Liver (tissue), 9 donors: ENCODE measurements around the gene MED12L. TPM values are rescaled to one million over a fixed set of nuclear protein-coding genes. Genes with fewer than 3 reads are reported as not detected.

Source experiments
- DNase-seq: peaks from one replicate; pipeline ENCODE4 v3.0.0-alpha.2; 2017; ENCODE audit warnings: low spot score
- H3K27ac ChIP-seq, 2 donors: one replicate each; pipeline ENCODE4 v1.7.0; 2013; ENCODE audit warnings: inconsistent platforms in 2 of 2, low read length in 2 of 2, control low read depth in 1 of 2, low read depth in 1 of 2, mild to moderate bottlenecking in 1 of 2
- H3K27me3 ChIP-seq, 4 donors: one replicate each; pipeline versions ENCODE4 v1.6.1 to v1.7.0; 2013; ENCODE audit warnings: low read length in 3 of 4, inconsistent platforms in 1 of 4, mild to moderate bottlenecking in 1 of 4, moderate library complexity in 1 of 4; ENCODE audit not compliant: control insufficient read depth in 4 of 4, insufficient read depth in 4 of 4
- H3K36me3 ChIP-seq, 4 donors: one replicate each; pipeline versions ENCODE4 v1.6.1 to v1.7.0; 2013; ENCODE audit warnings: low read length in 3 of 4, mild to moderate bottlenecking in 3 of 4, low read depth in 1 of 4, moderate library complexity in 1 of 4; ENCODE audit not compliant: control insufficient read depth in 4 of 4, insufficient read depth in 3 of 4
- H3K4me1 ChIP-seq, 4 donors: one replicate each; pipeline versions ENCODE4 v1.6.1 to v1.7.0; 2013; ENCODE audit warnings: low read length in 3 of 4, mild to moderate bottlenecking in 3 of 4, moderate library complexity in 1 of 4; ENCODE audit not compliant: control insufficient read depth in 4 of 4, insufficient read depth in 4 of 4
- H3K4me3 ChIP-seq, 3 donors: one replicate each; pipeline versions ENCODE4 v1.6.1 to v1.7.0; 2013; ENCODE audit warnings: low read length in 3 of 3, control low read depth in 1 of 3, low read depth in 1 of 3, mild to moderate bottlenecking in 1 of 3
- H3K9ac ChIP-seq, 2 donors: one replicate each; pipeline ENCODE4 v1.7.0; 2013; ENCODE audit warnings: low read length in 2 of 2, mild to moderate bottlenecking in 2 of 2, moderate library complexity in 2 of 2, control low read depth in 1 of 2, low read depth in 1 of 2
- H3K9me3 ChIP-seq, 4 donors: one replicate each; pipeline versions ENCODE4 v1.6.1 to v1.7.0; 2013; ENCODE audit warnings: low read length in 3 of 4; ENCODE audit not compliant: control insufficient read depth in 4 of 4
- ATF3 ChIP-seq: IDR thresholded peaks from 2 replicates; pipeline ENCODE4 v1.6.1; 2016; ENCODE audit warnings: antibody characterized with exemption
- CTCF ChIP-seq: fragments of 150-350 bp; IDR thresholded peaks from 2 replicates; pipeline ENCODE4 v1.5.1; 2017; ENCODE audit warnings: improper control_type of control experiment, low read depth, low read length; ENCODE audit not compliant: missing input control
- EGR1 ChIP-seq, 2 donors: IDR thresholded peaks; 2 replicates each; pipeline ENCODE4 v1.6.1; 2016 to 2018; ENCODE audit warnings: antibody characterized with exemption in 2 of 2, low read depth in 2 of 2
- FOXA2 ChIP-seq: IDR thresholded peaks from 2 replicates; pipeline ENCODE4 v1.6.1; 2016; ENCODE audit warnings: antibody characterized with exemption
- HNF4G ChIP-seq: IDR thresholded peaks from 2 replicates; pipeline ENCODE4 v1.6.1; 2016; ENCODE audit warnings: antibody characterized with exemption
- JUND ChIP-seq, 2 donors: IDR thresholded peaks; 2 replicates each; pipeline ENCODE4 v1.6.1; 2016; ENCODE audit warnings: antibody characterized with exemption in 2 of 2
- MAX ChIP-seq: IDR thresholded peaks from 2 replicates; pipeline ENCODE4 v1.6.1; 2016; ENCODE audit warnings: antibody characterized with exemption
- RAD21 ChIP-seq, 2 donors: IDR thresholded peaks; 2 replicates each; pipeline ENCODE4 v1.6.1; 2016; ENCODE audit warnings: antibody characterized with exemption in 2 of 2, mild to moderate bottlenecking in 2 of 2
- REST ChIP-seq: IDR thresholded peaks from 2 replicates; pipeline ENCODE4 v1.6.1; 2016; ENCODE audit warnings: antibody characterized with exemption, mild to moderate bottlenecking
- RXRA ChIP-seq, 2 donors: IDR thresholded peaks; 2 replicates each; pipeline ENCODE4 v1.6.1; 2017 to 2018; ENCODE audit warnings: antibody characterized with exemption in 2 of 2, mild to moderate bottlenecking in 1 of 2
- TAF1 ChIP-seq: conservative IDR thresholded peaks from 2 replicates; pipeline ENCODE4 v1.6.1; 2016; ENCODE audit warnings: antibody characterized with exemption, mild to moderate bottlenecking
- YY1 ChIP-seq: IDR thresholded peaks from 2 replicates; pipeline ENCODE4 v1.6.1; 2016; ENCODE audit warnings: antibody characterized with exemption, mild to moderate bottlenecking
- WGBS: extraction: QIAGEN DNeasy Blood & Tissue Kit; methylation state at CpG from one replicate; pipeline ENCODE4 v1.1.7; 2013; 5-methylcytosine and 5-hydroxymethylcytosine counted together
- polyA plus RNA-seq, 2 donors: library from polyadenylated mRNA; stranded (reverse) in 1 of 2; unstranded in 1 of 2; fragments of 200-250 nt in 1 of 2; fragments of >200 nt in 1 of 2; fragmentation: Nextera tagmentation in 1 of 2; extraction: Ambion mirVana in 1 of 2; gene quantifications; one replicate each; pipeline versions ENCODE4 v1.2.1 to v1.2.3, GENCODE V29; 2013 to 2015
- total RNA-seq, 2 donors: library from RNA; depleted of rRNA; stranded (reverse); fragments of >200 nt; gene quantifications; one replicate each; pipeline ENCODE4 v1.2.3, GENCODE V29; 2014
- donor health status: healthy.
- donor health status: healthy.
- donor health status: healthy.
- donor health status: healthy.
- donor health status: healthy.

The MED12L gene
- total and polyA plus RNA-seq, 4 donors, result 0.02 to 2.1 (median 0.49) TPM

GRCh38 chr3:151430821-151431484 is 345.5 kb downstream of the MED12L start:
- no peaks in the 10 kb centered on the region for H3K36me3 ChIP-seq
- H3K4me1 ChIP-seq, result peaks cover 0 to 6% (median 0%) of the 10 kb centered on the region in 4 donors
- no peak overlapping the region for H3K4me3 ChIP-seq
- no peak overlapping the region for H3K9ac ChIP-seq
- 91% methylated on average over 5 of the region's 5 CpGs for WGBS
- DNase-seq, result no peak
- no peaks in the 10 kb centered on the region for H3K9me3 ChIP-seq
- H3K27me3 ChIP-seq, result no peaks in the 10 kb centered on the region
- TF ChIP-seq REST (no peak), HNF4G (no peak)
- no peak overlapping the region for H3K27ac ChIP-seq

- no peaks in the 10 kb centered on the region for H3K9me3 ChIP-seq
- H3K4me3 ChIP-seq, result no peak overlapping the region
- H3K27me3 ChIP-seq, result no peaks in the 10 kb centered on the region
- H3K36me3 ChIP-seq, result no peaks in the 10 kb centered on the region
- H3K9ac ChIP-seq, result no peak overlapping the region
- 96% methylated on average over 3 of the region's 3 CpGs for WGBS
- H3K4me1 ChIP-seq, result peaks cover 0 to 6% (median 0%) of the 10 kb centered on the region in 4 donors
- TF ChIP-seq RAD21 (IDR thresholded peaks at IDR 0.05), result no peak
- no peak for TF ChIP-seq EGR1 (IDR thresholded peaks at IDR 0.05; ENCODE audit: low read depth in 2 of 2)
- no peak for TF ChIP-seq YY1
- TF ChIP-seq CTCF, result no peak
- no peak for TF ChIP-seq RXRA (IDR thresholded peaks at IDR 0.05)
- TF ChIP-seq JUND (IDR thresholded peaks at IDR 0.05), result no peak
- no peak for TF ChIP-seq FOXA2
- no peak for TF ChIP-seq TAF1
- TF ChIP-seq ATF3, result no peak
- no peak for TF ChIP-seq MAX
- TF ChIP-seq REST, result no peak
- no peak overlapping the region for H3K27ac ChIP-seq
- DNase-seq, result no peak
These were observed 346.5 kb downstream of the MED12L start for GRCh38 chr3:151431940-151432339.
